Neural cell (in vitro differentiated cells): Measurements from ENCODE around the gene FOLH1. TPM values are rescaled to one million over a fixed set of nuclear protein-coding genes. Genes with fewer than 3 reads are reported as not detected.
"Not testable (repeated sequence)": the region's sequence is repeated elsewhere in the genome, so short reads cannot be mapped to it uniquely, and the experiment has no call there.

ENCODE experiments used
- H2AFZ ChIP-seq: fragments of 200-600, 300-800 bp; sonication (generic), shearing (Covaris generic); 2 replicates; pipeline ENCODE4 v1.6.0; 2014; ENCODE audit warnings: low read depth, mild to moderate bottlenecking, antibody characterized with exemption, low read length, moderate library complexity
- H3F3A ChIP-seq: fragments of 200-600 bp; shearing (Covaris generic); 2 replicates; pipeline ENCODE4 v1.6.1; 2016; ENCODE audit warnings: mild to moderate bottlenecking, moderate library complexity, mixed read lengths, antibody characterized with exemption, low read length; ENCODE audit not compliant: insufficient read depth, poor library complexity, severe bottlenecking
- H3K27ac ChIP-seq: fragments of 200-600, 300-800 bp; sonication (generic), shearing (Covaris generic); 2 replicates; pipeline ENCODE4 v1.5.1; 2014; ENCODE audit warnings: mild to moderate bottlenecking, low read length, moderate library complexity
- H3K27me3 ChIP-seq: fragments of 300-800, 200-600 bp; sonication (generic), shearing (Covaris generic); 2 replicates; pipeline ENCODE4 v1.6.0; 2014; ENCODE audit warnings: mild to moderate bottlenecking, low read depth, low read length, moderate library complexity; ENCODE audit not compliant: insufficient read depth
- H3K36me3 ChIP-seq: fragments of 300-800, 200-600 bp; sonication (generic), shearing (Covaris generic); 2 replicates; pipeline ENCODE4 v1.5.1; 2014; ENCODE audit warnings: mild to moderate bottlenecking, antibody characterized with exemption, low read length, moderate library complexity; ENCODE audit not compliant: insufficient read depth
- H3K4me2 ChIP-seq: fragments of 300-800, 200-600 bp; sonication (generic), shearing (Covaris generic); 2 replicates; pipeline ENCODE4 v1.6.0; 2014; ENCODE audit warnings: mild to moderate bottlenecking, low read length
- H3K4me3 ChIP-seq: fragments of 300-800, 200-600 bp; sonication (generic), shearing (Covaris generic); 2 replicates; pipeline ENCODE4 v1.5.1; 2014; ENCODE audit warnings: mild to moderate bottlenecking, low read length, moderate library complexity
- H3K79me2 ChIP-seq: fragments of 200-600 bp; shearing (Covaris generic); replicated peaks from 2 replicates; pipeline ENCODE4 v1.6.0; 2014; ENCODE audit warnings: mild to moderate bottlenecking, low read length, moderate library complexity; ENCODE audit not compliant: insufficient read depth
- H3K9ac ChIP-seq: fragments of 300-800, 200-600 bp; sonication (generic), shearing (Covaris generic); 2 replicates; pipeline ENCODE4 v1.6.1; 2016; ENCODE audit warnings: mild to moderate bottlenecking, low read length, mixed read lengths
- H3K9me2 ChIP-seq: fragments of 200-600 bp; shearing (Covaris generic); 2 replicates; pipeline ENCODE4 v1.6.1; 2016; ENCODE audit warnings: mild to moderate bottlenecking, low read length, mixed read lengths; ENCODE audit not compliant: insufficient read depth
- H3K9me3 ChIP-seq: fragments of 200-600, 300-800 bp; sonication (generic), shearing (Covaris generic); 2 replicates; pipeline ENCODE4 v1.6.1; 2016; ENCODE audit warnings: mild to moderate bottlenecking, mixed run types, low read length, moderate library complexity, mixed read lengths
- H4K20me1 ChIP-seq: fragments of 200-600 bp; shearing (Covaris generic); 2 replicates; pipeline ENCODE4 v1.6.1; 2016; ENCODE audit warnings: mild to moderate bottlenecking, mixed run types; ENCODE audit not compliant: insufficient read depth
- polyA plus RNA-seq: library from polyadenylated mRNA; depleted of rRNA; stranded (reverse); fragments of >200 nt; gene quantifications from 2 replicates; pipeline ENCODE4 v1.2.3, GENCODE V29; 2014
- TF ChIP-seq, protein P1 (sequence below): fragments of 450-650 bp; IDR thresholded peaks from 2 replicates; pipeline ENCODE4 v1.5.1; 2014; ENCODE audit warnings: antibody characterized with exemption, mild to moderate bottlenecking, moderate library complexity; ENCODE audit not compliant: poor library complexity, severe bottlenecking

The FOLH1 gene
- polyA plus RNA-seq, 1 donor from 2014 or later: not detected

DNA sequence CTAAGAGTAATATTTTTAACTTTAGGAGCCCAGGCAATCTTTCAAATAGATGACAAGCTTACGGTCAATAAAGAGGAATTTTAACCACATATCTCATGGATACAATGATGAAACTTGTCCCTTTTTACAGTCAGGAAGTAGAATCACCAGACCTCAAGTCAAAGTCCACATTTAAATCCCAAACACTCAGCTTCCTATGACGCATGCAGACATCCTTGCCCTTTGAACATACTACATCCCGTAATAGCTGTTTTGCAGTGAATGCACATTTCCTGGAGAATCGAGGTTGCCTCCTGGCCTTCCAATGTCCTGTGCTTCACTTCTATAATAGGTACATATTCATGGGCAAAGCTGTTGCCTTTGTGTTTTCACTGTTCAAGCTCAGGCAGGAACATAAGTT lies 25.3 kb upstream of the FOLH1 start:
- not testable (repeated sequence) for H3K27me3 ChIP-seq, H3K4me3 ChIP-seq, H4K20me1 ChIP-seq, H3K9me2 ChIP-seq, H3K9ac ChIP-seq, H3K27ac ChIP-seq, H3F3A ChIP-seq, H3K79me2 ChIP-seq, H2AFZ ChIP-seq, H3K9me3 ChIP-seq, H3K36me3 ChIP-seq, H3K4me2 ChIP-seq

DNA sequence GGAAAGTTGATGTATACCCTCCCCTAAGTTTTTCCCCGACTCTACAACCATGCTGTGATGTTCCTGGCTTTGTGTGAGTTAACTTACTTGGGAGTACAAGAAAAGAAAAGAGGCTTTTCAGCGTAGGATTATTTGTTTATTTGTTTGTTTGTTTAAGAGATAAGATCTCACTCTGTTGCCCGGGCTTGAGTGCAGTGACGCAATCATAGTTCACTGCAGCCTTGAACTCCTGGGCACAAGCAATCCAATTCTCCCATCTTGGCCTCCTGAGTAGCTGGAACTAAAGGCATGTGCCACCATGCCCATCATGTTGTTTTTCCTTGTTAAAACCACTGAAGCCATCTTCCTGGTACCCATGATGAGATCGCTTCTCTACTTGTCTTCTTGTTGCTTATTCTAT lies 24.6 kb upstream of the FOLH1 start:
- not testable (repeated sequence) for H3K4me2 ChIP-seq, H3F3A ChIP-seq, H4K20me1 ChIP-seq, H2AFZ ChIP-seq, H3K36me3 ChIP-seq, H3K79me2 ChIP-seq, H3K9me2 ChIP-seq, H3K9me3 ChIP-seq, H3K9ac ChIP-seq, H3K4me3 ChIP-seq, H3K27me3 ChIP-seq, H3K27ac ChIP-seq

DNA sequence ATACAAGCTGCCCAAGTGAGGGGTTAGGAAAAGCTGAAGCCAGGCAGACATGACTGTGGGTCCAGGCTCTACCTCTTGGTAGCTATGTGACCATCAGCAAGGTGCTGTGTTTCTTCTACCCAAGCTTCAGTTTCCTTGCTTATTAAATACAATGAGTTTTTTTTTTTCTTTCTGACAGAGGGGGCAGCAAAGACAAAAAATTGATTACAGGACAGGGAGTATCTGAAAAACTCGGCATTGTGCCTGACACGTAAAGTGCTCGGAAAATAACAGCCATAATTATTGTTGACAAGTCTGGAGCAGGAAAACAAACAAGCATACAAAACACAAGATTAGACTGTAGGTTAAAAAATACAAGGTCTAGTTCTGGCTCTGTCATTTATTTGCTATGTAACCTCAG lies 23.3 kb upstream of the FOLH1 start:
- H3K9ac ChIP-seq, H3K79me2 ChIP-seq, H3K36me3 ChIP-seq, H3K27ac ChIP-seq, H3K9me2 ChIP-seq, H4K20me1 ChIP-seq, H3F3A ChIP-seq, H3K27me3 ChIP-seq, H2AFZ ChIP-seq, H3K4me2 ChIP-seq, H3K4me3 ChIP-seq, H3K9me3 ChIP-seq: not testable (repeated sequence)

DNA sequence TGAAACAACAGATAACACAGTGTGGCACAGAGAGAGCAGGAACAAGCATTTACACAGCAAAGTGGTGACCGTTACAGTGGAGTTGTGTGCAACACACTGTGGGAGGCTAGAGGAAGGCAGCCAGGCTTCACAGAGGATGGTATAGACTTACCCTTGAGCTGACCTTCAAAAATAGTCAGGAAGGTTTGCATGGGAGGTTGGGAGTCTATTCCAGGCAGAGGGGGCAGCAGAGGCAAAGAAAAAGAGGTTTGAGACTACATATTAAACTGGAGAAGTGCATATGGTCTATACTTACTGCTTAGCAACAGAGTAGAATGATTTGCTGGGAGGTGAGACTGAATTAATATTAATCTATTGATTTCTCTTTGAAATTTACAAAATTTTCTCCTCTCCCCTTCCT lies 22.1 kb upstream of the FOLH1 start:
- H2AFZ ChIP-seq, H3K4me3 ChIP-seq, H3K9me2 ChIP-seq: not testable (repeated sequence)

DNA sequence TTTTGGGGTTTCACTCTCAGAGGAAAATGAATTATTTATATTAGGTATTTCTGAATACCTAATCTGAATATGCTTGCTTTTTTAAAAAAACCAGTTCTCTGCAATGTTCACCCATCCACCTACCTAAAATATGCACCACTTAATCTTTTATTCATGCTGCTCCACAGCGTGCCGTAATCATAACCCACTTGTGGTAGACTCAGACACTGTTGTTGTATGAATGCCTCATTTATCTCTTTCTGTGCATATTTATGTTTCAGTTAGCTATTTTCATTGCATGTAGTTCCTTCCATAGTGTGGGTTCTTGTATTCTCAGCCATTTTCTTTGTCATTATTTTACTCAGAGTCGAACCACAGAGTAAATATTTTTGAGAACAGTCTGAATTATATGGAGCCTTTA lies 21.6 kb upstream of the FOLH1 start:
- not testable (repeated sequence) for H3K9me3 ChIP-seq

More for the DNA sequence above, 22.1 kb upstream of the FOLH1 start:
- H3K27me3 ChIP-seq, H3K9me3 ChIP-seq, H3K79me2 ChIP-seq, H3F3A ChIP-seq, H3K4me2 ChIP-seq, H3K9ac ChIP-seq, H4K20me1 ChIP-seq, H3K36me3 ChIP-seq, H3K27ac ChIP-seq: not testable (repeated sequence)

DNA sequence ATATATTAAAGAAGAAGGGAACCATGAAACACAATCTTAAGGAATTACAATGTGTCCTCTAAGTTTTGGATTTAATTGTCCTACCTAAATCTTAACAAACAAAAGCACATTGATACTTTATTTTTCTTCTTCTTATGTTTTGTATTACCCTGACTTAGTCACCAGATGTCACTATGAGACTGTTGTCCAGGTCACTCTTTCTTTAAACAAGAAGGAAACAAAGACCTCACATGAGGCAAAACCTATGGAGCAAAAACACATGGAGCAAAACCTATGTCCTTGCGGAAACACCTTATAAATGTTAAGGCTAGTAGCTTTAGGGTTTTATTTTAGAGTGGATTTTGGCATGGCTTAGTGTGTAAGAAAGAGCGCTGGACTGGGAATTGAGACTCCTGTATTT lies 20.7 kb upstream of the FOLH1 start:
- TF ChIP-seq, protein P1, sequence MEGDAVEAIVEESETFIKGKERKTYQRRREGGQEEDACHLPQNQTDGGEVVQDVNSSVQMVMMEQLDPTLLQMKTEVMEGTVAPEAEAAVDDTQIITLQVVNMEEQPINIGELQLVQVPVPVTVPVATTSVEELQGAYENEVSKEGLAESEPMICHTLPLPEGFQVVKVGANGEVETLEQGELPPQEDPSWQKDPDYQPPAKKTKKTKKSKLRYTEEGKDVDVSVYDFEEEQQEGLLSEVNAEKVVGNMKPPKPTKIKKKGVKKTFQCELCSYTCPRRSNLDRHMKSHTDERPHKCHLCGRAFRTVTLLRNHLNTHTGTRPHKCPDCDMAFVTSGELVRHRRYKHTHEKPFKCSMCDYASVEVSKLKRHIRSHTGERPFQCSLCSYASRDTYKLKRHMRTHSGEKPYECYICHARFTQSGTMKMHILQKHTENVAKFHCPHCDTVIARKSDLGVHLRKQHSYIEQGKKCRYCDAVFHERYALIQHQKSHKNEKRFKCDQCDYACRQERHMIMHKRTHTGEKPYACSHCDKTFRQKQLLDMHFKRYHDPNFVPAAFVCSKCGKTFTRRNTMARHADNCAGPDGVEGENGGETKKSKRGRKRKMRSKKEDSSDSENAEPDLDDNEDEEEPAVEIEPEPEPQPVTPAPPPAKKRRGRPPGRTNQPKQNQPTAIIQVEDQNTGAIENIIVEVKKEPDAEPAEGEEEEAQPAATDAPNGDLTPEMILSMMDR: peak; percentile 11
- H3K9ac ChIP-seq, H3F3A ChIP-seq, H3K9me3 ChIP-seq, H3K27me3 ChIP-seq, H3K36me3 ChIP-seq, H3K9me2 ChIP-seq, H3K79me2 ChIP-seq, H3K27ac ChIP-seq, H3K4me2 ChIP-seq, H2AFZ ChIP-seq, H4K20me1 ChIP-seq, H3K4me3 ChIP-seq: not testable (repeated sequence)

More for the DNA sequence above, 21.6 kb upstream of the FOLH1 start:
- H3K4me2 ChIP-seq, H4K20me1 ChIP-seq, H3K27ac ChIP-seq, H2AFZ ChIP-seq, H3K27me3 ChIP-seq, H3K9me2 ChIP-seq, H3K36me3 ChIP-seq, H3K79me2 ChIP-seq, H3K4me3 ChIP-seq, H3F3A ChIP-seq, H3K9ac ChIP-seq: not testable (repeated sequence)

DNA sequence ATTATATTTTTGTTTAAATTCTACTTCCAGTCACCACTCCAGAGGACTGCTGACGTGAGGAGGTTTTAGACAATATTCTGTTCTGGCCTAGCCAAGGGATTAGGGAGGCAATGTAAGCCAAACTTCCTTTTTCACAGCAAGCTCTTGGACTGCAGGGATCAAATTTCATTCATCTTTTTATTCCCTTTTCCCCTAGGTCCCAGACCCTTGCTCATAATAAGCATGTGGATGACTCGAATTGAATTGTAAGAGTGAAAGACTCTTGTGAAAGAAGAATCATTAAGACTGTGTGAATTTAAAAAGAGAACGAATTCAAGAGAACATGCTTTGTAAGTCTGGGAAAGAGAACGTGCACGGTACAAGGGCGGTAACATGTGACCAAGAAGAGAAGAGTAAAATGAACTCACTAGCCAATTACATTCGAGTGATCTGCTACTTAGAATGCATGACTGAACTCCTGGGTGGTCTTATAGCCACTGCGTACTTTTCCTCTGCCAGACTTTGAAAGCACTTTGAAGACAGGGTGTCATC lies 16.9 kb upstream of the FOLH1 start:
- not testable (repeated sequence) for H2AFZ ChIP-seq, H3K4me2 ChIP-seq, H3F3A ChIP-seq, H3K27me3 ChIP-seq, H3K79me2 ChIP-seq, H3K36me3 ChIP-seq, H3K9me2 ChIP-seq, H3K4me3 ChIP-seq, H4K20me1 ChIP-seq, H3K9me3 ChIP-seq, H3K27ac ChIP-seq, H3K9ac ChIP-seq
